HG02571 (cell line): Measurements from ENCODE around the gene TINAGL1.

Experiments used
- ATAC-seq: cut with Tn5 transposase; IDR thresholded peaks from one replicate; pipeline ENCODE4 v1.9.1; 2021; ENCODE audit warnings: mild to moderate bottlenecking, moderate library complexity; ENCODE audit not compliant: unreplicated experiment

The TINAGL1 gene

GRCh38 chr1:31626223-31627207 lies 50.2 kb downstream of the TINAGL1 start:
- ATAC-seq = no peak

- no peak for ATAC-seq
Measured at GRCh38 chr1:31627301-31627929, 51.1 kb downstream of the TINAGL1 start.

- no peak for ATAC-seq
Measured at GRCh38 chr1:31627930-31628559, 51.7 kb downstream of the TINAGL1 start.

GRCh38 chr1:31628931-31629556 lies 52.7 kb downstream of the TINAGL1 start:
- no peak for ATAC-seq

- no peak for ATAC-seq
Measured at GRCh38 chr1:31632649-31633048, 56.3 kb downstream of the TINAGL1 start.

- ATAC-seq = no peak
Measured at GRCh38 chr1:31633117-31633516, 56.8 kb downstream of the TINAGL1 start.
